Astrocyte (in vitro differentiated cells and primary cell): Measurements from ENCODE around the gene H2BK1. TPM values are rescaled to one million over a fixed set of nuclear protein-coding genes. Genes with fewer than 3 reads are reported as not detected.

Experiments used
- DNase-seq: peaks from one replicate; pipeline ENCODE4 v3.0.0-alpha.2; 2010; ENCODE audit warnings: low read depth
- FAIRE-seq: peaks from 2 replicates; lab custom pipeline; 2011; peaks lifted over from hg19 to GRCh38; lab: Jason Lieb, UNC
- H2AFZ ChIP-seq: 2 replicates; pipeline ENCODE4 v1.6.0; 2012; ENCODE audit warnings: low read depth, low read length, inconsistent platforms
- H3K27ac ChIP-seq: 2 replicates; pipeline ENCODE4 v1.5.1; 2011; ENCODE audit warnings: low read depth, low read length, inconsistent platforms
- H3K27me3 ChIP-seq: 2 replicates; pipeline ENCODE4 v1.6.0; 2011; ENCODE audit warnings: low read length, inconsistent platforms; ENCODE audit not compliant: insufficient read depth
- H3K36me3 ChIP-seq: 2 replicates; pipeline ENCODE4 v1.5.1; 2011; ENCODE audit warnings: low read length, inconsistent platforms; ENCODE audit not compliant: insufficient read depth
- H3K4me1 ChIP-seq: 2 replicates; pipeline ENCODE4 v1.5.1; 2011; ENCODE audit warnings: low read length, inconsistent platforms; ENCODE audit not compliant: insufficient read depth
- H3K4me2 ChIP-seq: 2 replicates; pipeline ENCODE4 v1.6.0; 2012; ENCODE audit warnings: low read length, inconsistent platforms
- H3K4me3 ChIP-seq: 2 replicates; pipeline ENCODE4 v1.5.1; 2011; ENCODE audit warnings: low read depth, mild to moderate bottlenecking, low read length, inconsistent platforms; ENCODE audit not compliant: insufficient read depth
- H3K79me2 ChIP-seq: 2 replicates; pipeline ENCODE4 v1.6.0; 2012; ENCODE audit warnings: mild to moderate bottlenecking, low read length, inconsistent platforms; ENCODE audit not compliant: insufficient read depth
- H3K9ac ChIP-seq: 2 replicates; pipeline ENCODE4 v1.6.0; 2012; ENCODE audit warnings: mild to moderate bottlenecking, low read length, inconsistent platforms
- H3K9me3 ChIP-seq: 2 replicates; pipeline ENCODE4 v1.5.1; 2012; ENCODE audit warnings: low read depth, mild to moderate bottlenecking, low read length, inconsistent platforms; ENCODE audit not compliant: insufficient read depth
- H4K20me1 ChIP-seq: 2 replicates; pipeline ENCODE4 v1.6.0; 2012; ENCODE audit warnings: low read length, inconsistent platforms; ENCODE audit not compliant: insufficient read depth
- H3K27ac Mint-ChIP-seq: one replicate; pipeline ENCODE4 v1.8.0; 2021; ENCODE audit warnings: mild to moderate bottlenecking, mixed read lengths; ENCODE audit not compliant: unreplicated experiment
- H3K27me3 Mint-ChIP-seq: one replicate; pipeline ENCODE4 v1.8.0; 2021; ENCODE audit warnings: low read depth, mixed read lengths; ENCODE audit not compliant: unreplicated experiment
- H3K36me3 Mint-ChIP-seq: one replicate; pipeline ENCODE4 v1.8.0; 2021; ENCODE audit warnings: low read depth, mixed read lengths; ENCODE audit not compliant: unreplicated experiment
- H3K4me1 Mint-ChIP-seq: one replicate; pipeline ENCODE4 v1.8.0; 2021; ENCODE audit warnings: low read depth, mixed read lengths; ENCODE audit not compliant: unreplicated experiment
- H3K4me3 Mint-ChIP-seq: one replicate; pipeline ENCODE4 v1.8.0; 2021; ENCODE audit warnings: mild to moderate bottlenecking, moderate library complexity, mixed read lengths; ENCODE audit not compliant: unreplicated experiment
- H3K9me3 Mint-ChIP-seq: one replicate; pipeline ENCODE4 v1.8.0; 2021; ENCODE audit warnings: mild to moderate bottlenecking, mixed read lengths; ENCODE audit not compliant: unreplicated experiment
- CTCF ChIP-seq: IDR thresholded peaks from 2 replicates; pipeline ENCODE4 v1.5.1; 2011; ENCODE audit warnings: low read depth, mild to moderate bottlenecking, inconsistent platforms, low read length, moderate library complexity; ENCODE audit not compliant: insufficient read depth
- EZH2 ChIP-seq: IDR thresholded peaks from 2 replicates; pipeline ENCODE4 v1.6.1; 2012; ENCODE audit warnings: mild to moderate bottlenecking, low read length, inconsistent platforms; ENCODE audit not compliant: insufficient read depth
- total RNA-seq: library from RNA; stranded (reverse); gene quantifications from 2 replicates; pipeline ENCODE4 v1.2.1, GENCODE V29; 2021

The H2BK1 gene
- total RNA-seq, 1 donor from 2014 or later: not detected

GRCh38 chr7:151193203-151193978 lies 16.9 kb downstream of the H2BK1 start:
- no peaks in the 10 kb centered on the region for H4K20me1 ChIP-seq
- H3K27me3 ChIP-seq: peaks cover 28% of the 10 kb centered on the region
- DNase-seq: no peak
- H3K79me2 ChIP-seq: no peaks in the 10 kb centered on the region
- Mint-ChIP-seq H3K4me3 (no peak overlapping the region), H3K27ac (no peak overlapping the region), H3K36me3 (no peaks in the 10 kb centered on the region), H3K4me1 (no peaks in the 10 kb centered on the region), H3K9me3 (peaks cover 5% of the 10 kb centered on the region), H3K27me3 (peaks cover 45% of the 10 kb centered on the region)
- no peaks in the 10 kb centered on the region for H3K36me3 ChIP-seq
- H3K9ac ChIP-seq: no peak overlapping the region
- H3K9me3 ChIP-seq: no peaks in the 10 kb centered on the region
- H3K4me3 ChIP-seq: no peak overlapping the region
- no peak overlapping the region for H3K27ac ChIP-seq
- FAIRE-seq: no peak
- TF ChIP-seq EZH2 (no peak), CTCF (no peak)
- H3K4me2 ChIP-seq: no peak overlapping the region
- no peak overlapping the region for H2AFZ ChIP-seq
- H3K4me1 ChIP-seq: no peaks in the 10 kb centered on the region

- no peaks in the 10 kb centered on the region for H3K79me2 ChIP-seq
- Mint-ChIP-seq H3K36me3 (peaks cover 2% of the 10 kb centered on the region), H3K27me3 (peaks cover 52% of the 10 kb centered on the region)
Observed at GRCh38 chr7:151192002-151192539, 18.2 kb downstream of the H2BK1 start.

More at GRCh38 chr7:151192002-151192539, 18.2 kb downstream of the H2BK1 start:
- no peak overlapping the region for H3K4me3 ChIP-seq
- FAIRE-seq: no peak
- H3K36me3 ChIP-seq: no peaks in the 10 kb centered on the region
- Mint-ChIP-seq H3K4me3 (no peak overlapping the region), H3K9me3 (peaks cover 5% of the 10 kb centered on the region), H3K4me1 (no peaks in the 10 kb centered on the region), H3K27ac (no peak overlapping the region)
- H3K9ac ChIP-seq: no peak overlapping the region
- DNase-seq: no peak
- no peak overlapping the region for H2AFZ ChIP-seq
- no peaks in the 10 kb centered on the region for H3K4me1 ChIP-seq
- no peak overlapping the region for H3K27ac ChIP-seq
- no peak overlapping the region for H3K4me2 ChIP-seq
- no peaks in the 10 kb centered on the region for H3K9me3 ChIP-seq
- peaks cover 32% of the 10 kb centered on the region for H3K27me3 ChIP-seq
- no peaks in the 10 kb centered on the region for H4K20me1 ChIP-seq
- no peak for TF ChIP-seq EZH2
- no peak for TF ChIP-seq CTCF
